Gastrocnemius medialis (tissue), 4 donors: ENCODE results near the gene RCL1.

ENCODE experiments used
- POLR2A ChIP-seq, 2 donors: fragments of 450-650 bp; IDR thresholded peaks; one replicate each; pipeline ENCODE4 v1.6.1; 2017; ENCODE audit warnings: antibody characterized with exemption in 2 of 2, mild to moderate bottlenecking in 2 of 2, moderate library complexity in 2 of 2
- TF ChIP-seq, protein P1 (sequence below), 5 experiments: fragments of 450-650 bp in 3 of 5; fragments of 200-600 bp in 2 of 5; sonication (generic) in 2 of 5; IDR thresholded peaks in 4 of 5; conservative IDR thresholded peaks in 1 of 5; 1 replicate in 4 of 5; 2 replicates in 1 of 5; pipeline ENCODE4 v1.5.1; 2016 to 2019; ENCODE audit warnings: antibody characterized with exemption in 5 of 5, mild to moderate bottlenecking in 3 of 5, moderate library complexity in 3 of 5

DNA sequence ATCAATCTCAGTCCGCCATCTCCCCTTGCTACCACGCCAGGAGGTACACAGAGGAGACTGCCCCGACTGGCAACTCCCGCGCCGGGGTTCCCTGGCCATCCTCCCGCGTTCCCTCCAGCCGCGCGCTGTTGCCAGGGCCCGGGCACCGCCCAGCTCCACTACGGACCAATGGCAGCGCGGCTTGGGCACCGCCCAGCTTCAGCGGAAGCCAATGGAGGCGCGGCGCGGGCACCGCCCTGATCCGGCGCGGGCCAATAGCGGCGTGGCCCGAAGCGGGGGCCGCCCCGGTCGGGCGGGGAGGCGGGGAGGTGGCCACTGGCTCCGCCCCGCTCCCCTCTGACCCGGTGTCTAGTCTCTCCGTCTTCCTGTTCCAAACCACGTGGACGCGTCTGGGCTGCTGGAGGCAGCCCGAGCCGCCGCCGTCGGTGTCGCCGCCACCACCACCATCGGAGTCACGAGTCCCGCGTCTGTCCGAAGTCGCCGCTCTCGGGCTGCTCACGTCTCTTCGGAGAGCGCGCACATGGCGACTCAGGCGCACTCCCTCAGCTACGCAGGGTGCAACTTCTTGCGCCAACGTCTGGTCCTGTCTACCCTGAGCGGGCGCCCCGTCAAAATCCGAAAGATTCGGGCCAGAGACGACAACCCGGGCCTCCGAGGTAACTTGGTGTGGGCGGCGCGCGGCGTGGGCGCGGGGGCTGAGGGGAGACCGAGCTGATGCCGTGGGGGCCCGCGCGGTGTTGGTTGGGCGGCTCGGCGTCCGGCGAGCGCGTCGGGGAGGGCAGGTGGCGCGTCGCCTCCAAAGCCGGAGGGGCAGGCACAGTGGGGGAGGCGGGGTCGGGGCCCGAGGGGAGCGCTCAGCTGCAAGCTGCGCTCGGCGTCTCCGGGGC is at the start of gene RCL1:
- TF ChIP-seq, protein P1, sequence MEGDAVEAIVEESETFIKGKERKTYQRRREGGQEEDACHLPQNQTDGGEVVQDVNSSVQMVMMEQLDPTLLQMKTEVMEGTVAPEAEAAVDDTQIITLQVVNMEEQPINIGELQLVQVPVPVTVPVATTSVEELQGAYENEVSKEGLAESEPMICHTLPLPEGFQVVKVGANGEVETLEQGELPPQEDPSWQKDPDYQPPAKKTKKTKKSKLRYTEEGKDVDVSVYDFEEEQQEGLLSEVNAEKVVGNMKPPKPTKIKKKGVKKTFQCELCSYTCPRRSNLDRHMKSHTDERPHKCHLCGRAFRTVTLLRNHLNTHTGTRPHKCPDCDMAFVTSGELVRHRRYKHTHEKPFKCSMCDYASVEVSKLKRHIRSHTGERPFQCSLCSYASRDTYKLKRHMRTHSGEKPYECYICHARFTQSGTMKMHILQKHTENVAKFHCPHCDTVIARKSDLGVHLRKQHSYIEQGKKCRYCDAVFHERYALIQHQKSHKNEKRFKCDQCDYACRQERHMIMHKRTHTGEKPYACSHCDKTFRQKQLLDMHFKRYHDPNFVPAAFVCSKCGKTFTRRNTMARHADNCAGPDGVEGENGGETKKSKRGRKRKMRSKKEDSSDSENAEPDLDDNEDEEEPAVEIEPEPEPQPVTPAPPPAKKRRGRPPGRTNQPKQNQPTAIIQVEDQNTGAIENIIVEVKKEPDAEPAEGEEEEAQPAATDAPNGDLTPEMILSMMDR (IDR thresholded peaks at IDR 0.05 in 4 of 5, conservative IDR thresholded peaks at IDR 0.05 in 1 of 5): no peak
- peak; percentile 96 for TF ChIP-seq POLR2A (IDR thresholded peaks at IDR 0.05)
